GM12864 (cell line): ENCODE data around the gene CDA.

Experiments
- DNase-seq: peaks from one replicate; pipeline ENCODE4 v3.0.0-alpha.2; 2011; ENCODE audit warnings: low read depth
- H3K4me3 ChIP-seq: 2 replicates; pipeline ENCODE4 v1.5.1; 2011; ENCODE audit warnings: mild to moderate bottlenecking, low read depth, low read length, control low read depth
- TF ChIP-seq, protein P1 (sequence below): IDR thresholded peaks from 2 replicates; pipeline ENCODE4 v1.5.1; 2011; ENCODE audit warnings: low read depth, mild to moderate bottlenecking, moderate library complexity, low read length, control low read depth, inconsistent platforms; ENCODE audit errors: missing control alignments

The CDA gene

DNA sequence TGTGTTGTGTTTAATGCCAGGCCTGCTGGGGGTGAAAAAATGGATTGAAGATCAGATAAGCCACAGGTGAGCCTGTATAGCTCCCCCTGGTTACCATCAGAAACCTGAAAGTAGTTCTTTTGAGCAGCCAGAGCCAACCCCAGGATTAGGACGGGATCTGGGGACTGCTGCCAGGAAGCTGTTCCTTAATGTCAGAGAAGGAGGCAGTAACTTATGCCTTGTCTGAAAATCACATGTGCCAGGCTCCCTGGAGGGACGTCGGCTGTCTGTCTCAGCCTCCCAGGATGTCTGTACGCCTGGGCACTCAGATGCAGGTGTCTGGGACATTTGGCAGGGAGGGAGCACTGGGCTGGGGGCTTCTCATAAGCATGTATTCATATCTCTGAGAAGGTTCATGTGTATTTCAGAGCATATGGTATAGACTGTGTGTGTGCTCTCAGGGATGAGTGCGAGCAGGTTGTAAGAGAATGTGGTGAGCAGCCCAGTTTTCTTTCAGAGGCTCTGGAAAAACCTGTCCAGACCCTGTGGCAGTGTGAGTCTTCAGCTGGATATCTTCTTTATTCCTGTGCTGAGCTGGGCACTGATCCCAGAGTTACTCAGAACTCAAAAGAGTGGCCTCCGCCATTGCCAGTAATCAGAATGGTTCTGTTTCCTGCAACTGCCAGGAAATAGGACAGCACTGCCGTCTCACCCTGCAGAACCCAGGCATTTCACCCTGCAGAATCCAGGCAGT lies 33.7 kb upstream of the CDA start:
- no peak for DNase-seq
- TF ChIP-seq, protein P1, sequence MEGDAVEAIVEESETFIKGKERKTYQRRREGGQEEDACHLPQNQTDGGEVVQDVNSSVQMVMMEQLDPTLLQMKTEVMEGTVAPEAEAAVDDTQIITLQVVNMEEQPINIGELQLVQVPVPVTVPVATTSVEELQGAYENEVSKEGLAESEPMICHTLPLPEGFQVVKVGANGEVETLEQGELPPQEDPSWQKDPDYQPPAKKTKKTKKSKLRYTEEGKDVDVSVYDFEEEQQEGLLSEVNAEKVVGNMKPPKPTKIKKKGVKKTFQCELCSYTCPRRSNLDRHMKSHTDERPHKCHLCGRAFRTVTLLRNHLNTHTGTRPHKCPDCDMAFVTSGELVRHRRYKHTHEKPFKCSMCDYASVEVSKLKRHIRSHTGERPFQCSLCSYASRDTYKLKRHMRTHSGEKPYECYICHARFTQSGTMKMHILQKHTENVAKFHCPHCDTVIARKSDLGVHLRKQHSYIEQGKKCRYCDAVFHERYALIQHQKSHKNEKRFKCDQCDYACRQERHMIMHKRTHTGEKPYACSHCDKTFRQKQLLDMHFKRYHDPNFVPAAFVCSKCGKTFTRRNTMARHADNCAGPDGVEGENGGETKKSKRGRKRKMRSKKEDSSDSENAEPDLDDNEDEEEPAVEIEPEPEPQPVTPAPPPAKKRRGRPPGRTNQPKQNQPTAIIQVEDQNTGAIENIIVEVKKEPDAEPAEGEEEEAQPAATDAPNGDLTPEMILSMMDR, result no peak
- no peak overlapping the region for H3K4me3 ChIP-seq

GRCh38 chr1:20555758-20556120 lies 33.2 kb upstream of the CDA start:
- DNase-seq, result no peak
- TF ChIP-seq, protein P1, result no peak
- no peak overlapping the region for H3K4me3 ChIP-seq

DNA sequence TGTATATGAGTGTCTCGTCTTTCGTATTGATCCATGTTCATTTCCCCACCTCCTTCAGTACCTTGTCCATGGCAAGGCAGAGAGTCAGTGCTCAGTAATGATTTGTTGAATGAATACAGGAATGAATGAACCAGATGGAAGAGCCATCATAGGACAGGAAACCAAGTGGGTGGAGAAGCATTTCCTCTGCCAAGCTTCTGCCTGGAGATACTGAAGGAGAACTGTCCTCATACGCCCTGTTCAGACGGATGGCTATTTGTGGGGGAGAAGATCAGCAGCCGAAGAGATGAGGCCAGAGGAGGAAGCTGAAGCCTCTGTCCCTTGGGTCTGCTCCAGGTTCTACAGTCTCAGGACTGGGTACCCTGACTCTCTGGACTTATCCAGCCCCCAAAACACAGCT lies 30.7 kb upstream of the CDA start:
- no peak for DNase-seq
- TF ChIP-seq, protein P1, result no peak
- no peak overlapping the region for H3K4me3 ChIP-seq

DNA sequence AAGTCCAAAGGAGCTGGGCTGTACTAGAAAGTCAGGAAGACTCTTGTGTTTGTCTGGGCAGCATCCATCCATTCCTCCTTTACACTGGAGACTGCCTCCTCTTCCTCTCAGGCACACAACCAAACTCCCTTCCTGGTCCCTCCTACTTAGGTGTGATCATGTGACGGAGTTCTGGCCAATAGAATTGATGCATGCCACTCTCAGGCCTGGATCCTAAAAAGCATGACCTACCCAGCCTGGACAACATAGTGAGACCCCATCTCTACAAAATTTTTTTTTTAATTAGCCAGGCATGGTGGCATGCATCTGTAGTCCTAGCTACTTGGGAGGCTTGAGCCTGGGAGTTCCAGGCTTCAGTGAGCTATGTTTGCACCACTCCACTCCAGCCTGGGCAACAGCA lies 27.9 kb upstream of the CDA start:
- H3K4me3 ChIP-seq, result no peak overlapping the region
- TF ChIP-seq, protein P1, result no peak
- DNase-seq, result no peak

DNA sequence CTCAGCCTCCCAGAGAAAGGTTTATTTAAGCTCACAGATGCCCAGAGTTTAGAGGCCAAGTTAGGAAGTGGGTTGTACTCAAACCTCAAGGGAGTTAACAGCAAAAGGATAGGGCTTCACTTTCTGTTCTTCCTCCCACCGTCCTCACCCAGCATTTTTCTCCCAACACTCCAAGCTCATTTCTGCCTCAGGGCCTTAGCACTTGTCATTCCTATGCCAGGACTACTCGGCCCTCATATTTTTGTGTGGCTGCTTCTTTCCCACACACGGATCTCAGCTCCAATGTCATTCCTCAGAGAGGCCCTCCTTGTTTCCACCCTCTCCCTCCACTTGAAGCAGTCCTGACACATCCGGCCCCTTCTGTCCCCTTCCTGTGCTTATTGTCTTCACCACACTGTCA lies 23.7 kb upstream of the CDA start:
- H3K4me3 ChIP-seq, result no peak overlapping the region
- TF ChIP-seq, protein P1, result no peak
- DNase-seq, result no peak

DNA sequence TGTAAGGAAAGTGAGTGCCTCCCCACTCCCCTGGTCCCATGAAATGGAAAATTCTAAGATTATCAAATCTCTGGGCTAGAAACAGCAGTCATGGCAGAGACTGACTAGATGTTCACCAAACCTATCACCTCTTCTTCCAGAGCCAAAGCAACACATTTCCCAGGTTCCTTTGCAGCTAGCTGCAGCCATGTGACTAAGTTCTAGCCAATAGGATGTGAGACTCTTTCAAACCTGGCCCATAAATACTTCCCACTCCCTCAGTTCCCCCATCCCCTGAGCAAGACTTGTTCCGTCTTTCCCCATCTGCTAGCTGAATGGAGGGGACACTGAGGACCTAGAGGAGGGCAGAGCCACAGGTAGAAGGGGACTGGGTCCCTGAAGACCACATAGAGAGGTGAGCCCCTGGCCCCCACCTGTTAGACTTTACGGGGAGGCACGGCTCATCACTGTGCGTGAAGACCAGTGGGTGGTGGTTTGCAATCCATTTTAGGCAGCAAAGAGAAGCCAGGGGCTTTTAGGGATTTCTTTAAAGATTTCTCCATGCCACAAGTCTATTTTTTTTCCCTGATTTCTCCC lies 19.3 kb upstream of the CDA start:
- DNase-seq, result no peak
- no peak overlapping the region for H3K4me3 ChIP-seq
- TF ChIP-seq, protein P1, result no peak

GRCh38 chr1:20571427-20571826 lies 17.5 kb upstream of the CDA start:
- TF ChIP-seq, protein P1, result no peak
- DNase-seq, result no peak
- no peak overlapping the region for H3K4me3 ChIP-seq
